Lung (tissue), 12 donors: ENCODE data around the gene LNP1. TPM values are rescaled to one million over a fixed set of nuclear protein-coding genes. Genes with fewer than 3 reads are reported as not detected.

Source experiments
- ATAC-seq: fragments of 200-7000 bp; cut with Tn5 transposase; one replicate; pipeline ENCODE4 v1.9.1; 2020; ENCODE audit warnings: moderate number of reproducible peaks; ENCODE audit not compliant: insufficient read depth, low FRiP score
- DNase-seq, 3 donors: peaks; one replicate each; pipeline ENCODE4 v3.0.0-alpha.2; 2013 to 2017
- H3K27ac ChIP-seq, 2 donors: one replicate each; pipeline ENCODE4 v1.5.1; 2013; ENCODE audit warnings: mild to moderate bottlenecking in 2 of 2, moderate library complexity in 2 of 2, control low read depth in 1 of 2, inconsistent platforms in 1 of 2, low read depth in 1 of 2, low read length in 1 of 2
- H3K27me3 ChIP-seq, 3 donors: one replicate each; pipeline ENCODE4 v1.5.1; 2013; ENCODE audit warnings: low read length in 2 of 3; ENCODE audit not compliant: control insufficient read depth in 3 of 3, insufficient read depth in 3 of 3
- H3K36me3 ChIP-seq, 4 donors: one replicate each; pipeline ENCODE4 v1.5.1; 2013; ENCODE audit warnings: low read length in 4 of 4, mild to moderate bottlenecking in 1 of 4, moderate library complexity in 1 of 4; ENCODE audit not compliant: control insufficient read depth in 4 of 4, insufficient read depth in 4 of 4
- H3K4me1 ChIP-seq, 5 donors: one replicate each; pipeline ENCODE4 v1.5.1; 2013; ENCODE audit warnings: low read length in 5 of 5, mild to moderate bottlenecking in 2 of 5, moderate library complexity in 1 of 5; ENCODE audit not compliant: control insufficient read depth in 5 of 5, insufficient read depth in 5 of 5
- H3K4me3 ChIP-seq: one replicate; pipeline ENCODE4 v1.5.1; 2013; ENCODE audit warnings: mild to moderate bottlenecking, control low read depth, moderate library complexity
- H3K9ac ChIP-seq, 2 donors: one replicate each; pipeline ENCODE4 v1.5.1; 2013; ENCODE audit warnings: low read length in 2 of 2, control low read depth in 1 of 2; ENCODE audit not compliant: insufficient read depth in 1 of 2
- H3K9me3 ChIP-seq, 4 donors: one replicate each; pipeline ENCODE4 v1.5.1; 2013; ENCODE audit warnings: low read length in 3 of 4, mild to moderate bottlenecking in 1 of 4, moderate library complexity in 1 of 4; ENCODE audit not compliant: control insufficient read depth in 4 of 4, insufficient read depth in 3 of 4
- WGBS, 2 donors: extraction: QIAGEN DNeasy Blood & Tissue Kit; methylation state at CpG; one replicate each; pipeline ENCODE4 v1.1.7; 2013; 5-methylcytosine and 5-hydroxymethylcytosine counted together
- polyA plus RNA-seq, 2 donors: library from polyadenylated mRNA; stranded (reverse); fragments of 200-250 nt; gene quantifications; one replicate each; pipeline ENCODE4 v1.2.1, GENCODE V29; 2013
- total RNA-seq, 2 donors: library from RNA; depleted of rRNA in 1 of 2; stranded (reverse); fragments of >200 nt in 1 of 2; gene quantifications; one replicate each; pipeline ENCODE4 v1.2.1, GENCODE V29; 2014 to 2021
- TF ChIP-seq, protein P1 (sequence below): IDR thresholded peaks from 2 replicates; pipeline ENCODE4 v1.5.1; 2012; ENCODE audit warnings: mild to moderate bottlenecking; ENCODE audit errors: control extremely low read depth, extremely low read depth
- donor health status: control.
- donor health status: control.
- donor health status: Bipolar disorder and iron deficiency.
- donor health status: healthy.
- donor health status: DM: yes; HTN: yes; CAD: no.

LNP1 gene
- total and polyA plus RNA-seq, 4 donors, result 1.1 to 5.8 (median 2.2) TPM

DNA sequence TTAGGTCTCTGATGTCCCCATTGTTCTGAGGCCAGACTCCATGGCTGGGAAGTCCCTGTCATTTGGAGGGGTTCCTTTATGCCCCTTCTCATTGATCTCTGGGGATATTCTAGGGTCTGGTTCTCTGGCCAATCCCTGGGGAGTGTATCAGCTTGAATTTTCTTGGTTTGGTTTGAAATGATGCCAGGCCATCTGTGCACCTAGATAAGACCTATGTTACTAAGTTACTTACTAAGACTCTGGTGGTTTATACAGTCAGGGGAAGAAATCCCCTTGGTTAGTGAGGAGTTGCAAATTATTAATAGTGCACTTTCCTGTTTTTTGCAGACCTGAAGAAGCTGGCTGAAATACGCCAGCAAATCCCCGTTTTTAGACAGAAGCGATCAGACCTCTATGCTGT, 46.5 kb upstream of the LNP1 start:
- Histone ChIP-seq H3K27me3 (no peaks in the 10 kb centered on the region), H3K36me3 (peaks cover 23 to 34% (median 28%) of the 10 kb centered on the region in 4 donors), H3K27ac (no peak overlapping the region), H3K9me3 (peaks cover 0 to 4% (median 0%) of the 10 kb centered on the region in 4 donors), H3K9ac (no peak overlapping the region), H3K4me3 (no peak overlapping the region), H3K4me1 (no peaks in the 10 kb centered on the region)
- TF ChIP-seq, protein P1, sequence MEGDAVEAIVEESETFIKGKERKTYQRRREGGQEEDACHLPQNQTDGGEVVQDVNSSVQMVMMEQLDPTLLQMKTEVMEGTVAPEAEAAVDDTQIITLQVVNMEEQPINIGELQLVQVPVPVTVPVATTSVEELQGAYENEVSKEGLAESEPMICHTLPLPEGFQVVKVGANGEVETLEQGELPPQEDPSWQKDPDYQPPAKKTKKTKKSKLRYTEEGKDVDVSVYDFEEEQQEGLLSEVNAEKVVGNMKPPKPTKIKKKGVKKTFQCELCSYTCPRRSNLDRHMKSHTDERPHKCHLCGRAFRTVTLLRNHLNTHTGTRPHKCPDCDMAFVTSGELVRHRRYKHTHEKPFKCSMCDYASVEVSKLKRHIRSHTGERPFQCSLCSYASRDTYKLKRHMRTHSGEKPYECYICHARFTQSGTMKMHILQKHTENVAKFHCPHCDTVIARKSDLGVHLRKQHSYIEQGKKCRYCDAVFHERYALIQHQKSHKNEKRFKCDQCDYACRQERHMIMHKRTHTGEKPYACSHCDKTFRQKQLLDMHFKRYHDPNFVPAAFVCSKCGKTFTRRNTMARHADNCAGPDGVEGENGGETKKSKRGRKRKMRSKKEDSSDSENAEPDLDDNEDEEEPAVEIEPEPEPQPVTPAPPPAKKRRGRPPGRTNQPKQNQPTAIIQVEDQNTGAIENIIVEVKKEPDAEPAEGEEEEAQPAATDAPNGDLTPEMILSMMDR, result no peak
- ATAC-seq (no peak), DNase-seq (no peak)
- 90 to 94% methylated on average over 3 of the region's 3 CpGs for WGBS, 2 donors

DNA sequence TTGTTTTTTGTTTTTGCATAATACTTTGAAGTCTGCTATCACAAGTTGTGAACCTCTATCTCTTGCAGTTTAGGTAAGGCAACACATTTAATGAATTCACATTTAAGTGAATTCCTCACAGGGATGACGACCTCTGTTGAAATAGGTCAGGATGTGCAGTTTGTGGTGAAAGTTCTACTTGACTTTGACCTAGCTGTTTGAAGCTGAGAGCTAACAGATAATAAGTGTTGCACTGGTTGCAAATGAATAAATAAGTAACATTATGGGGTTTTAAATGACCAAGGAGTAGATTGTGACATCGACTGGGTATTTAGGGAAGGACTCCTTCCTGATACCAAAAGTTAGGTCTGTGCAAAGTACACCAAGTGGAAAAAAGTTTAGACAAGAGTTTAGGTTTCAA, 42.9 kb upstream of the LNP1 start:
- Histone ChIP-seq H3K9me3 (peaks cover 0 to 4% (median 0%) of the 10 kb centered on the region in 4 donors), H3K4me3 (no peak overlapping the region), H3K4me1 (no peaks in the 10 kb centered on the region), H3K27ac (no peak overlapping the region), H3K9ac (no peak overlapping the region), H3K27me3 (no peaks in the 10 kb centered on the region), H3K36me3 (peaks cover 13 to 32% (median 20%) of the 10 kb centered on the region in 4 donors)
- TF ChIP-seq, protein P1, result no peak
- DNase-seq (no peak), ATAC-seq (no peak)
- WGBS, 2 donors, result 55 to 82% methylated on average over 2 of the region's 2 CpGs

DNA sequence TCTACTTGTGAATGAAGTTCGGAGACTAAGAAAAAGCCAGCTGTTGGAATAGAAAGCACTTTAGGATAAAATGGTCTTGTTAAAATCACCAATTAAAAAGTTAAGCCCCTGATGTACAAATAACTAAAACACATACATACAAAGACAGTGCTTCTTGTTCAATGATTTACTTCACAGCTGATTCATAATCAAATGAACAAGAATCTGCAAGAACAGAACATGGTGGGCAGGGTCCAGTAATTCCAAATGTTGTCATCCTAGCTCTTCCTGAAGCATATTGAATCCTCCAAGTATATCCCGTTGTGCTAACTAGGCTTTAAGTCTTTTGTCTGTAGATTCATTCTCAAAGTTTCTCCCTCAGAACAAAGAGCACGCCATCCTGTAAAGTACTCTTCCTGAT, 42.3 kb upstream of the LNP1 start:
- H3K36me3 ChIP-seq, result peaks cover 15 to 34% (median 19%) of the 10 kb centered on the region in 4 donors
- DNase-seq, result no peak
- H3K9me3 ChIP-seq, result peaks cover 0 to 4% (median 0%) of the 10 kb centered on the region in 4 donors
- ATAC-seq, result no peak
- no peak overlapping the region for H3K9ac ChIP-seq
- TF ChIP-seq, protein P1, result no peak
- no peaks in the 10 kb centered on the region for H3K4me1 ChIP-seq
- H3K27me3 ChIP-seq, result no peaks in the 10 kb centered on the region
- no peak overlapping the region for H3K4me3 ChIP-seq
- no peak overlapping the region for H3K27ac ChIP-seq
- WGBS, 2 donors, result 92 to 96% methylated on average over 3 of the region's 3 CpGs
